ENCODE data around the gene CFAP61.

- TF ChIP-seq ZNF791 (tag by site-specific recombination; IDR thresholded peaks at IDR 0.05) = no peak
- no peak for TF ChIP-seq KLF9 (tag by site-specific recombination; IDR thresholded peaks at IDR 0.05; ENCODE audit: low read depth)
- TF ChIP-seq GLIS1 (tag by site-specific recombination; IDR thresholded peaks at IDR 0.05) = no peak
- TF ChIP-seq CTCF (tag by site-specific recombination; IDR thresholded peaks at IDR 0.05) = no peak
- TF ChIP-seq HOXA7 (CRISPR knock-in tag; IDR thresholded peaks at IDR 0.05; ENCODE audit: borderline replicate concordance) = no peak
- TF ChIP-seq ZNF302 (tag by site-specific recombination; IDR thresholded peaks at IDR 0.05; ENCODE audit: low read depth) = no peak
- no peak for TF ChIP-seq REST (tag by site-specific recombination; IDR thresholded peaks at IDR 0.05)
- TF ChIP-seq ELK4 (IDR thresholded peaks at IDR 0.05; ENCODE audit: borderline replicate concordance, low read depth, low read length) = no peak
- TF ChIP-seq ZBTB44 (tag by site-specific recombination; IDR thresholded peaks at IDR 0.05) = no peak
- no peak for TF ChIP-seq ZBTB7A (tag by site-specific recombination; IDR thresholded peaks at IDR 0.05; ENCODE audit: low read depth)
- no peak for TF ChIP-seq ZBTB26 (tag by site-specific recombination; optimal IDR thresholded peaks at IDR 0.05)
- no peak for TF ChIP-seq ZNF280D (tag by site-specific recombination; IDR thresholded peaks at IDR 0.05)
- TF ChIP-seq ZNF140 (tag by site-specific recombination; IDR thresholded peaks at IDR 0.05) = no peak
Observed at GRCh38 chr20:20003031-20003954, 49.0 kb upstream of the CFAP61 start.
